HT1080 (cell line): ENCODE data around the gene SLC25A23. TPM values are rescaled to one million over a fixed set of nuclear protein-coding genes. Genes with fewer than 3 reads are reported as not detected.
"Not testable (repeated sequence)": the region's sequence is repeated elsewhere in the genome, so short reads cannot be mapped to it uniquely, and the experiment has no call there.

Source experiments
- DNase-seq: peaks from one replicate; pipeline ENCODE4 v3.0.0-alpha.2; 2015; ENCODE audit warnings: low read depth
- small RNA-seq: library from RNA; depleted of rRNA; stranded (forward); fragments of <200 nt; gene quantifications from one replicate; pipeline ENCODE3, GENCODE V24; 2014
- total RNA-seq: library from RNA; depleted of rRNA; stranded (reverse); fragments of >200 nt; shearing (Covaris generic); gene quantifications from 2 replicates; pipeline ENCODE4 v1.2.3, GENCODE V29; 2014; rRNA removed

Gene SLC25A23
- total RNA-seq, 1 experiment from 2014 or later, result 39.5 TPM

DNA sequence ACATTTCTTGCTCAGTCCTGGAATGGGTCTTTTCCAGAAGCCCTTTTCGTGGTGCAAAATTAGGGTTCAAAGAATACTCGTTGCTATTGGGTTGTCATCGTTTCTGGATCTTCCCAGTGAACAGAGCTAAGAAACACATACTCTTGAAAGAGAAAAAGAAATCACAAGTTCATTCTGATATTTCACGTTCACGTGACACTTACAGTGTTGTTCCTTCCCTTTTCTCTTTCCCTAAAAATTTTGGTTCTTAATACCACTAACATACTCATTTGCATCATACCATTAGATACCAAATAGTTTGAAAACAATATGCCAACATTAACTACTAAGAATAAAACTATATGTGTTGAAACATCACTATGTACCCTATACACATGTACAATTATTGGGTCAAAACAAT, 53.2 kb downstream of the SLC25A23 start:
- DNase-seq, result no peak

- DNase-seq, result peak; percentile 33
Observed at GRCh38 chr19:6402837-6403608, 56.6 kb downstream of the SLC25A23 start.

GRCh38 chr19:6402058-6402457, 57.5 kb downstream of the SLC25A23 start:
- no peak for DNase-seq

DNA sequence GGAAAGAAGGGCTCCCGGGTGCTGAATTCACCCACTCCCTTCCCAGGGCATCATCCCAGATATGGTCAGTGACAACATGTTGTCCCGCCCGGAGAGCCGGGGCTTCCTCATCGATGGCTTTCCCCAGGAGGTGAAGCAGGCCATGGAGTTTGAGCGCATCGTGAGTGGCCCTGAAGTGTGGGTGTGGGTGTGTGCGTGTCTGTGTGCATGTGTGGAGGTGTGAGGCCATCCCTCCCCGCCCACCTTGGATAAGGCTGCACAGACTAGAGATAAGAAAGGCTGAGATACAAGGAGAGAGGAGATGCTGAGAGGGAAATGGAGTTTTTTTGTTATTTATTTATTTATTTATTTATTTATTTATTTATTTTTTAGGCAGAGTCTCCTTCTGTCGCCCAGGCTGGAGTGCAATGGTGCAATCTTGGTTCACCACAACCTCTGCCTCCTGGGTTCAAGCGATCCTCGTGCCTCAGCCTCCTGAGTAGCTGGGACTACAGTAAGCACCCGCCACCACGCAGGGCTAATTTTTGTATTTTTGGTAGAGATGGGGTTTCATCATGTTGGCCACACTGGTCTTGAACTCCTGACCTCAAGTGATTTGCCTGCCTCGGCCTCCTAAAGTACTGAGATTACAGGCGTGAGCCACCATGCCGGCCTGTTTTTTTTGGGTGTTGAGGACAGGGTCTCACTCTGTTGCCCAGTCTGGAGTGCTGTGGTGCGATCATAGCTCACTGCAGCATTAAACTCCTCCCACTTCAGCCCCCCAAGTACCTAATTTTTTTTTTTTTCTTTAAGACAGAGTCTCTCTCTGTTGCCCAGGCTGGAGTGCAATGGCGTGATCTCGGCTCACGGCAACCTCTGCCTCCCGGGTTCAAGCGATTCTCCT, 59.3 kb downstream of the SLC25A23 start:
- not testable (repeated sequence) for DNase-seq

DNA sequence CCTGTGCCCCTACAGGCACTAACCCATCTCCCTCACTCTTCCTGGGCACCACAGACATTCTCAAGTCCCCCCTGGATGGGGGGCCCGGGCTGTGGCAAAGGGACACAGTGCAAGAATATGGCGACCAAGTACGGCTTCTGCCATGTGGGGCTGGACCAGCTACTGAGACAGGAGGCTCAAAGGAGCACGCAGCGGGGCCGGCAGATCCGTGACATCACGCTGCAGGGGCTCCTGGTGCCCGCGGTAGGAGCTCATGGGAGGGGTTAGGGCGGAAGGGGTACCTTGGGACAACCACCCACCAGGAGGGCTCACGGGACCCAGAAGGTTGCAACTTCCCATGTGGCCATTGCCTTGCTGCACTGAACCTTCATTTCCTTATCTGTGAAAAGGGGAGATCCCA, 63.3 kb downstream of the SLC25A23 start:
- DNase-seq, result no peak

DNA sequence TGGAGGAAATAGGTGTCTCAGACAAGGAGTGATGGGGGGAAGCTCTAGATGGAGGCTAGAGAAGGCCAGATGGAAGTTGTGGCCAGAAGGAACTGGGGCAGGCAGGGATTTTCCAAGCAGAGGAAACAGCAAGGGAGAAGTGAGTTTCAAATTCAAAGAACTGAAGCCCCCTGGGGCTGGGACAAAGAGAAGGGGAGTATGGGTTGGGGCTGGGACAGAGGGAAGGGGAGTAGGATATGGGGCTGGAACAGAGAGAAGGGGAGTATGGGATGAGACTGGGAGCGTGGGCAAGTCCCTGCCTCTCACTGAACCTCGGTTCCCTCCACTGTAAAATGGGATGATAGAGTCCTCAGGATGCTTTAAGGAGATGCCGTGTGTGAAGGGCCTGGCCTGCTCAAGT, 64.8 kb downstream of the SLC25A23 start:
- DNase-seq, result no peak

GRCh38 chr19:6393983-6394412, 65.6 kb downstream of the SLC25A23 start:
- no peak for DNase-seq

DNA sequence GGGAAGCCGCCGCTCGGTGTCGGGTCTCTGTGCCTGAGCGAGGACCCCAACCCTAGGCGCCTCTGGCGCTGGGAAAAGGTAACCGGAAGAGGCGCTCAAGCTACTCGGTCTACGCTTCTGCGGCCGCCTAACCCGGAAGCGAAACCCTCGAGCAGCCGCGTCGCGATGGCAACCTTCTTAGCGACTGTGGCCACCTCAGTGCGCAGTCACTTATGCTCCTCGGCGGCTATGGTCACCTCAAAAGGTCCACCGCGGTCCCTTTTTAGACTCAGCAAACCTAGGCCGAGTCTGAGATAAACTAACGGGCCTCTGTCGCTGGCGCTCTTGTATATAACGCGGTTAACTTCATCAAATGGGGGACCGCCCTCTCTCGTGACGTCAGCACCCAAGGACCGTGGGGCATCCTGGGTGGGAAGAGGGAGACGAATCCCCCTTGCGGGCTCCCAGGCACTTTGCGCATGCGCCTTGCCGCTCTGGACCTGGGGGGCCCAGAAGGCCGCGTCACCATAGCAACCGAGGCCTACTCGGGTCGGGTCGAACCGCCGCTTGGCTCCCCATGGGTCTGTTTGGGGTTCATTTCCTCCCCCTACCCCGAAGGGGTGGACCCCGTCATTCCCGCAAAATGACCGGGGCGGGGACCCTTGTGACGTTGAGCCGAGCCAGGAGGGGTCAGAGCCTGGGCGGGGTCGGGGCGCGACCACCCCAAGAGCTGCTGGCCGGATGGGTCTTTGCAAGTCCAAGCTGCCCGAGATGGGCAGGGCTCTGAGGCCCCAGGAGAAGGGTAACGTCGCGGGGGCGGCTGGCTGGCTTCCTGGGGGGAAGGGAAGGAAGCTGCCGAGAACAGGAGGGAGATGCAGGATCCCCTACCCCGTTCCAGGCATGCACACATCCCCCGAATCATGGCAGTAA, 66.3 kb downstream of the SLC25A23 start, which contains the start of gene GTF2F1:
Gene GTF2F1 (minus strand): TSS at position 91 of the 909 bp plus-strand sequence. CDS start 169 bp downstream, outside the sequence.
- peak; percentile 90 for DNase-seq

DNA sequence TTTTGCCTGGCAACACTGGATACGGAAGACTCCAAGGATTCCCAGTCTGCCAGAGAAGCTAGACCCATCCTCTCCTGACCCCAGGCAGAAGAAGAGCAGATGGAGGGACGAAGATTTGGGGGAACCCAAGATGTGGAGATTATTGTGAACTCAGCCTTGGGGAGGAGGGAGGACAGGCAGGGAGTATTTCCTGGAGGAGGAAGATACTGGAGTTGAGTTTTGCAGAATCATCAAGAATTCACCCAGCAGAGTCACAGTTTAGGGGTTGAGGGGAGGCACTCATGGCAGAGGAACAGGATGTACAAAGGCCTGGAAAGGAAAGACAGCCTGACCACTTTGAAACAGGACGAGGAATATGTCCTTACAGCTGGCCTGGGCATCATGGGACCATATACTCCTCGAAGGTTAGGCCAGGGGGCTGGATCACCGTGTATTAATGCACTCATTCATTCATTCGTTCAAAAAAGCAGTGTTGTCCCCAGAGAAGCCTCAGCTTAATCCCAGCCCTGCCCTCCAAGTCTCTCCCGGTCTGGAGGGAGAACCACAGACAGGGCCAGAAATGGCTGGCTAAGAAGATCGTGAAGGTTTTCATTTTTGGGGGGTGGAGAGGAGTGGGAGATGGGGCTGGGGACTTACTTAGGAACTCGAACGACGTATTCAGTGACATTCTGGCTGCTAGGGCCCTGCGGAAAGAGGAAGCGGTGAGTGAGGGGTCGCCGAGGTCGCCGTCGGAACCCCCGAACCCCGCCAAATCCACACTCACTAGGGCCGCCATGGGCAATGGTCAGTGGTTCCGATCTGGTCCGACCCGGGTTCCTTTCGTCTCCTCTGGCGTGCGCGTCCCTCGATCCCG, 67.1 kb downstream of the SLC25A23 start:
- no peak for DNase-seq

Small RNAs within 50 kb of the gene (small RNA-seq; reads per million reads assigned to genes)
- gene AC010503.2 (not detected), gene MIR6790 (not detected)

Other genes with a start within 250 kb of the SLC25A23 start
- gene MLLT1, start 179.8 kb downstream of the SLC25A23 start, total RNA-seq, result 18.0 and 30.0 TPM in 2 replicates
- gene ACER1, start 126.2 kb downstream of the SLC25A23 start, total RNA-seq, result not detected in 2 replicates
- 141 and 155 TPM in 2 replicates for gene CLPP, start 98.3 kb downstream of the SLC25A23 start, total RNA-seq
- gene ALKBH7, start 87.0 kb downstream of the SLC25A23 start, total RNA-seq, result 15.0 and 20.3 TPM in 2 replicates
- 1.5 and 2.0 TPM in 2 replicates for gene PSPN, start 83.9 kb downstream of the SLC25A23 start, total RNA-seq
- 68.4 and 73.1 TPM in 2 replicates for gene GTF2F1, start 66.6 kb downstream of the SLC25A23 start, total RNA-seq
- gene KHSRP, start 35.0 kb downstream of the SLC25A23 start, total RNA-seq, result 207 and 270 TPM in 2 replicates
- 0.18 TPM in 1 of 2 replicates, not detected in the other for gene SLC25A41, start 26.0 kb downstream of the SLC25A23 start, total RNA-seq
- not detected in 2 replicates for gene CRB3, start 4.5 kb upstream of the SLC25A23 start, total RNA-seq
- 0.06 TPM in 1 of 2 replicates, not detected in the other for gene DENND1C, start 22.0 kb upstream of the SLC25A23 start, total RNA-seq
- gene TUBB4A, start 42.5 kb upstream of the SLC25A23 start, total RNA-seq, result 0.60 and 1.9 TPM in 2 replicates
- gene TNFSF9, start 71.2 kb upstream of the SLC25A23 start, total RNA-seq, result 35.7 and 45.9 TPM in 2 replicates
- 136 and 156 TPM in 2 replicates for gene CD70, start 131.4 kb upstream of the SLC25A23 start, total RNA-seq
- gene TNFSF14, start 210.4 kb upstream of the SLC25A23 start, total RNA-seq, result not detected in 2 replicates